Lower leg skin (tissue), 4 donors: ENCODE data around the gene NCAM1. TPM values are rescaled to one million over a fixed set of nuclear protein-coding genes. Genes with fewer than 3 reads are reported as not detected.

Experiments used
- DNase-seq, 2 donors: peaks; one replicate each; pipeline ENCODE4 v3.0.0-alpha.2; 2019; ENCODE audit warnings: low spot score in 2 of 2
- H3K4me3 ChIP-seq: fragments of 200-600 bp; sonication (generic); 2 replicates; pipeline ENCODE4 v1.5.1; 2017; ENCODE audit warnings: mild to moderate bottlenecking, low read depth; ENCODE audit not compliant: poor library complexity, severe bottlenecking
- POLR2A ChIP-seq, 2 donors: fragments of 450-650 bp; IDR thresholded peaks; one replicate each; pipeline ENCODE4 v1.6.1; 2016 to 2017; ENCODE audit warnings: antibody characterized with exemption in 2 of 2, mild to moderate bottlenecking in 1 of 2, moderate library complexity in 1 of 2
- WGBS, 2 donors: methylation state at CpG; one replicate each; pipeline ENCODE4 v1.1.5; 2018; 5-methylcytosine and 5-hydroxymethylcytosine counted together
- intact Hi-C: fragments of 100-400 bp; cut with DNase I; formaldehyde crosslinking; loops from one replicate; pipeline ENCODE4 v1.15.0; 2023; ENCODE audit warnings: low total_unique reads
- total RNA-seq, 4 donors: library from RNA; depleted of rRNA; stranded (reverse); fragments of >200 nt; gene quantifications; one replicate each; pipeline ENCODE4 v1.1.0, GENCODE V29; 2016
- TF ChIP-seq, protein P1 (sequence below), 3 donors: fragments of 450-650 bp; IDR thresholded peaks; one replicate each; pipeline ENCODE4 v1.5.1; 2016; ENCODE audit warnings: antibody characterized with exemption in 3 of 3, mild to moderate bottlenecking in 3 of 3, moderate library complexity in 2 of 3

NCAM1 gene
- total RNA-seq, 4 donors from 2014 or later = 1.7 to 7.1 (median 3.8) TPM

- TF ChIP-seq, protein P1, sequence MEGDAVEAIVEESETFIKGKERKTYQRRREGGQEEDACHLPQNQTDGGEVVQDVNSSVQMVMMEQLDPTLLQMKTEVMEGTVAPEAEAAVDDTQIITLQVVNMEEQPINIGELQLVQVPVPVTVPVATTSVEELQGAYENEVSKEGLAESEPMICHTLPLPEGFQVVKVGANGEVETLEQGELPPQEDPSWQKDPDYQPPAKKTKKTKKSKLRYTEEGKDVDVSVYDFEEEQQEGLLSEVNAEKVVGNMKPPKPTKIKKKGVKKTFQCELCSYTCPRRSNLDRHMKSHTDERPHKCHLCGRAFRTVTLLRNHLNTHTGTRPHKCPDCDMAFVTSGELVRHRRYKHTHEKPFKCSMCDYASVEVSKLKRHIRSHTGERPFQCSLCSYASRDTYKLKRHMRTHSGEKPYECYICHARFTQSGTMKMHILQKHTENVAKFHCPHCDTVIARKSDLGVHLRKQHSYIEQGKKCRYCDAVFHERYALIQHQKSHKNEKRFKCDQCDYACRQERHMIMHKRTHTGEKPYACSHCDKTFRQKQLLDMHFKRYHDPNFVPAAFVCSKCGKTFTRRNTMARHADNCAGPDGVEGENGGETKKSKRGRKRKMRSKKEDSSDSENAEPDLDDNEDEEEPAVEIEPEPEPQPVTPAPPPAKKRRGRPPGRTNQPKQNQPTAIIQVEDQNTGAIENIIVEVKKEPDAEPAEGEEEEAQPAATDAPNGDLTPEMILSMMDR (IDR thresholded peaks at IDR 0.05) = no peak
- no peak for TF ChIP-seq POLR2A (IDR thresholded peaks at IDR 0.05)
- 100% methylated on average over 1 of the region's 1 CpG for WGBS, 2 donors
- intact Hi-C loops = no loop called here
- no peak for DNase-seq
- H3K4me3 ChIP-seq = no peak overlapping the region
Measured at GRCh38 chr11:112989198-112989597, 28.0 kb downstream of the NCAM1 start.

GRCh38 chr11:112993808-112994207 lies 32.6 kb downstream of the NCAM1 start:
- intact Hi-C loops = no loop called here
- no peak overlapping the region for H3K4me3 ChIP-seq
- no peak for TF ChIP-seq POLR2A (IDR thresholded peaks at IDR 0.05)
- TF ChIP-seq, protein P1 (IDR thresholded peaks at IDR 0.05) = no peak
- DNase-seq = no peak

DNA sequence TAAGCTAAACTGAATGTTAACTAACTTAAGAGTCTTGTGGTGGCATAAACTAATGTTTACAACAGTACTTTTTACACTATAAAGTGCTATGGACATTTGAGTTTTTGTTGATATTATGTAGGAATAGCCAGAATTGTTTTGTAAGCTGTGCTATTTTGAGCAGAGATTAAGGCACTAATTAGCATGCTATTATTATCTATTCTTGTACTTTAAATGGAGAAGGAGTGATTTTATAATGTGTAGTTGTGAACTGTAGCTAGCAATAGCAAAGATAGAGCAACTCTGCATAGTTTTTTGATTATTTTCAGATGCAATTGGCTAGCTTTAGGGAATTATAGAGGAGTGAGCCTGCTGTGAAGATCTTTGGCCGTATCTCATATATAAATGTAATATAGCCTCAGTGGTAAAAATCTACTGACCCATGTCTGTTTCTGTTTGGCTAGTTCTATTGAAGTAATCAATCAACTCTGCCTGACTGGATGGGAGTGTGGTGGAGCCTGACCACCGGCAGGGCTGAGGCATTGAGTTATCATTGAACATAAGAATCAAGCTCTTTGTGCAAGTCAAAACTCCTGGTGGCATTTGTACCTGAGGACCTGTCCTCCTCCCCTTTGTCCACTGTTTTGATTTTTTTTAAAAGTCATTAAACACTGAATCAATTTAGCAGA lies 34.3 kb downstream of the NCAM1 start:
- intact Hi-C loops = no loop called here
- no peak for DNase-seq
- H3K4me3 ChIP-seq = no peak overlapping the region
- TF ChIP-seq, protein P1 (IDR thresholded peaks at IDR 0.05) = no peak
- TF ChIP-seq POLR2A (IDR thresholded peaks at IDR 0.05) = no peak
- 57 to 66% methylated on average over 2 of the region's 2 CpGs for whole genome bisulfite sequencing, 2 donors

DNA sequence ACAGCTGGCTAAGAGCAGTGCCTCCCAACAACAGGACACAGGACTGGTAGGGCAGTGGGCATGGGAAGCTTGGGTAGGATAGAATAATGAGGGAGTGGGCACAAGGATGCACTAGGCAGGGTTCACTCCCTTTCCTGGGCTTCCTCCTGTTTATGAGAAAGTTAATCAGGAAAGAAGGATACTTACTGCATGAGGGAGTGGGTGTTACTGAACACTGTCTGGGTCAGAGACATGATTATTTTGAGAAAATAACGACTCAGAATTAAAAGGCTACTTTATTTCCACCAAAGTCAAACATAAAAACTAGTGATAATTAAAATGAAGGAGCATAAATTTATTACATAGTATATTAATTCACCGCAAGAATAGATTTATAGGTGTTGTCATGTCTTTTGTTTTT lies 35.8 kb downstream of the NCAM1 start:
- no peak overlapping the region for H3K4me3 ChIP-seq
- DNase-seq = no peak
- intact Hi-C loops = no loop called here
- TF ChIP-seq, protein P1 (IDR thresholded peaks at IDR 0.05) = no peak
- TF ChIP-seq POLR2A (IDR thresholded peaks at IDR 0.05) = no peak
- WGBS, 2 donors = 79 to 84% methylated on average over 2 of the region's 2 CpGs

DNA sequence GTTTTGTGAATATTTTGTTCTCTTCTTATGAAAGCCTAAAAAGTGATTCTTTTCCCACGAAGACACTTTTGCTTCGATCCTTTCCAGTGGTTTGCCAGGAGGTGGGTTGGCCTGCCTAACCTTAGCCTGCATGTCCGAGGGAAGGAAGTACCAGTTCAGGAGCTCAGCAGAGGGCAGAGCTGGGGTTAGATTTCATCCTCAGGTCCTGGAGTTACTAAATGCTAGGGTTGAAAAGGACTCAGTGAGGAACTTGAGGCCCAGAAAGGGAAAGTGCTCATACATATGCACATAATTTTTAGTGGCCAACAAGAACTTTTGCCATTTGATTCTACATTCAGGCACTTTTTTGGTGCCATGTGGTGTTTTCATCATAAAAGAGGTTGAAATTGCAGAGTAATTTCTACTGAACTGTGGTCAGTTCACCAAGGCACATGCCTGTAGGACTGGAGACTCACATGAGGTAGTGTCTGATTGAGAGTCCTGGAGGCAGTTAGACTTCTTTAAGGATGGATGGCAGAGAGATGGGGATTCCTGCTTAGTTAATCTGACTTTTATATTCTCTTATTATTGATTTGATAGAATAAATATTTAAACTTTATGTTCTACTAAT lies 36.7 kb downstream of the NCAM1 start:
- TF ChIP-seq POLR2A (IDR thresholded peaks at IDR 0.05) = no peak
- TF ChIP-seq, protein P1 (IDR thresholded peaks at IDR 0.05) = no peak

More for the DNA sequence above, 36.7 kb downstream of the NCAM1 start:
- 76 to 79% methylated on average over 3 of the region's 3 CpGs for WGBS, 2 donors
- DNase-seq = no peak
- no peak overlapping the region for H3K4me3 ChIP-seq
- intact Hi-C loops = no loop called here
